ENCODE results near the gene LPAR1. TPM values are rescaled to one million over a fixed set of nuclear protein-coding genes. Genes with fewer than 3 reads are reported as not detected.

Gene LPAR1
- total RNA-seq, 1 experiment from 2014 or later: 4.9 TPM

DNA sequence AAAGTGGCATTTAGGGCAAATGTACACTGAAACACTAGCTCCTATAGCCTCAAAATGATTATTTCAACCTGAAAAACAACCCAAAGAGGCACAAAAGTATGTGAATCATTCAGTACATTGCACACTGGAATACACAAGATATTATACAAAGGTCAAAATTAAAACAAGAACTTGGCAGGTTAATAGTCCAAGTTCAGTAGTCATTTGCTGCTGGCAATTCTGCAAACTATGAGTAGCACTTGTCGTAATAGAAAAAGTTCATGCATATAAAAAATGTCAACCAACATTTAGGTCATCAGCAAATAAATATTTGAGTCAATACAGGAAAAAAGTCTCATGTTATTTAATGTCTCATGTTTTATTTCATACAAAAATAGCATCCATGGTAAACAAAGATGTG is 98.7 kb downstream of the LPAR1 start:
- H3K9me3 Mint-ChIP-seq: 0 out of 2 replicates have a peak, but pooled peaks cover 5% of the 10 kb centered on the region
- no peaks in the 10 kb centered on the region for H3K4me1 Mint-ChIP-seq
- H3K27me3 Mint-ChIP-seq (ENCODE audit: low read depth): no peaks in the 10 kb centered on the region
- no peak for ATAC-seq
- POLR2A ChIA-PET: no interaction called here
- TF ChIP-seq GRHL2 (CRISPR knock-in tag; IDR thresholded peaks at IDR 0.05; ENCODE audit: insufficient replicate concordance, severe bottlenecking): no peak
- no peak for TF ChIP-seq FOXJ3 (CRISPR knock-in tag; IDR thresholded peaks at IDR 0.05; ENCODE audit: borderline replicate concordance)
- TF ChIP-seq RELA (CRISPR knock-in tag; IDR thresholded peaks at IDR 0.05; ENCODE audit: borderline replicate concordance): no peak
- TF ChIP-seq ZNF232 (CRISPR knock-in tag; IDR thresholded peaks at IDR 0.05): no peak
- TF ChIP-seq ELF4 (CRISPR knock-in tag; IDR thresholded peaks at IDR 0.05; ENCODE audit: low read depth): no peak
- TF ChIP-seq EMX1 (CRISPR knock-in tag; IDR thresholded peaks at IDR 0.05): no peak
- TF ChIP-seq, protein P1, sequence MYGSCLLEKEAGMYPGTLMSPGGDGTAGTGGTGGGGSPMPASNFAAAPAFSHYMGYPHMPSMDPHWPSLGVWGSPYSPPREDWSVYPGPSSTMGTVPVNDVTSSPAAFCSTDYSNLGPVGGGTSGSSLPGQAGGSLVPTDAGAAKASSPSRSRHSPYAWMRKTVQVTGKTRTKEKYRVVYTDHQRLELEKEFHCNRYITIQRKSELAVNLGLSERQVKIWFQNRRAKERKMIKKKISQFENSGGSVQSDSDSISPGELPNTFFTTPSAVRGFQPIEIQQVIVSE (CRISPR knock-in tag; IDR thresholded peaks at IDR 0.05; ENCODE audit: borderline replicate concordance): no peak
- TF ChIP-seq ZNF416 (CRISPR knock-in tag; IDR thresholded peaks at IDR 0.05): no peak
- TF ChIP-seq, protein P2, sequence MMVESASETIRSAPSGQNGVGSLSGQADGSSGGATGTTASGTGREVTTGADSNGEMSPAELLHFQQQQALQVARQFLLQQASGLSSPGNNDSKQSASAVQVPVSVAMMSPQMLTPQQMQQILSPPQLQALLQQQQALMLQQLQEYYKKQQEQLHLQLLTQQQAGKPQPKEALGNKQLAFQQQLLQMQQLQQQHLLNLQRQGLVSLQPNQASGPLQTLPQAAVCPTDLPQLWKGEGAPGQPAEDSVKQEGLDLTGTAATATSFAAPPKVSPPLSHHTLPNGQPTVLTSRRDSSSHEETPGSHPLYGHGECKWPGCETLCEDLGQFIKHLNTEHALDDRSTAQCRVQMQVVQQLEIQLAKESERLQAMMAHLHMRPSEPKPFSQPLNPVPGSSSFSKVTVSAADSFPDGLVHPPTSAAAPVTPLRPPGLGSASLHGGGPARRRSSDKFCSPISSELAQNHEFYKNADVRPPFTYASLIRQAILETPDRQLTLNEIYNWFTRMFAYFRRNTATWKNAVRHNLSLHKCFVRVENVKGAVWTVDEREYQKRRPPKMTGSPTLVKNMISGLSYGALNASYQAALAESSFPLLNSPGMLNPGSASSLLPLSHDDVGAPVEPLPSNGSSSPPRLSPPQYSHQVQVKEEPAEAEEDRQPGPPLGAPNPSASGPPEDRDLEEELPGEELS (CRISPR knock-in tag; IDR thresholded peaks at IDR 0.05): no peak
- CTCF ChIA-PET: no interaction called here
- no peak overlapping the region for H3K4me3 Mint-ChIP-seq
- no peak overlapping the region for H3K27ac Mint-ChIP-seq
- DNase-seq (ENCODE audit: low spot score): no peak
- peaks cover 13% of the 10 kb centered on the region; the same call in 1 of the 2 replicates for H3K36me3 Mint-ChIP-seq

DNA sequence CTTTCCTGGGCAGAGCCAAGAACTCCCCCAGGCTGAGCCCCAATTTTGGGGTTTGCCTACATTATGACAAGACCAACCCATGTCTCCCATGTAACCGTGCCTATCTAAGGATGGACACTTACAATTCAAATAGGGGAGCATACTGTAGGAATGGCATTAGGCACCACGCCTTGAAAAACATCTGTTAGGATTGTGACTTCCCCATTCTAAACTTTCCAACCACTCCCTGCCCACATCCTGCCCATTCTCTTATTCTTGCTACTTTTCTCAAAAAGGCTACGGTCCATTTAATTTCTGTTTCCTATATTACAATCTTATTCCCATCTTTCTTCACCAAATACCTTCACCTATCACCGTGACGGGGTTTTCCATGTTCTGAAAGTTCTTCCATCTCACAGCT is 99.2 kb downstream of the LPAR1 start:
- CTCF ChIA-PET: no interaction called here
- 0 out of 2 replicates have a peak, but pooled peaks cover 5% of the 10 kb centered on the region for H3K9me3 Mint-ChIP-seq
- DNase-seq (ENCODE audit: low spot score) (no peak), ATAC-seq (no peak)
- no peak for TF ChIP-seq ESRRA (CRISPR knock-in tag; IDR thresholded peaks at IDR 0.05; ENCODE audit: borderline replicate concordance)
- no peaks in the 10 kb centered on the region for H3K4me1 Mint-ChIP-seq
- H3K36me3 Mint-ChIP-seq: peaks cover 13% of the 10 kb centered on the region; the same call in 1 of the 2 replicates
- no peak overlapping the region for H3K27ac Mint-ChIP-seq
- no peak overlapping the region for H3K4me3 Mint-ChIP-seq
- H3K27me3 Mint-ChIP-seq (ENCODE audit: low read depth): no peaks in the 10 kb centered on the region
- POLR2A ChIA-PET: interaction anchor here (0.6 kb wide), 1 partner anchor 47 kb away, joined by 7 read pairs; no protein-coding TSS in a partner anchor

DNA sequence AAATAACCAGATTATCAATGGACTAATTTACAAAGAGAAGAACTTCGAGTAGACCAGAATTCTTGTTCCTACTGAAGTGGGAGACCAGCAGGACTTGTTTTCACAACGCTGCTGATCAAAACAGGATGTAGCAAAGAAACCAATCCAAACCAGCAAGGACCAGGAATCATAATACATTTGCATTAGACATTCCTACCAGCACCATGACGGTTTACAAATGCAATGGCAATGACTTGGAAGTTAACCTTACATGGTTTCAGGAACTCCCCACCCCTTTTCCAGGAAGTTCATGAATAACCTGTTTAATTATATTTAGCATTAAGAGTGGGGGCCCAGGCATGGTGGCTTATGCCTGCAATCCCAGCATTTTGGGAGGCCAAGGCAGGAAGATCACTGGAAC is 100.0 kb downstream of the LPAR1 start:
- ChIA-PET POLR2A (interaction anchor here (0.6 kb wide), 1 partner anchor 46 kb away, joined by 7 read pairs; no protein-coding TSS in a partner anchor), CTCF (no interaction called here)
- no peaks in the 10 kb centered on the region for H3K4me1 Mint-ChIP-seq
- no peaks in the 10 kb centered on the region for H3K27me3 Mint-ChIP-seq (ENCODE audit: low read depth)
- no peak for TF ChIP-seq ZNF232 (CRISPR knock-in tag; IDR thresholded peaks at IDR 0.05)
- TF ChIP-seq, protein P3, sequence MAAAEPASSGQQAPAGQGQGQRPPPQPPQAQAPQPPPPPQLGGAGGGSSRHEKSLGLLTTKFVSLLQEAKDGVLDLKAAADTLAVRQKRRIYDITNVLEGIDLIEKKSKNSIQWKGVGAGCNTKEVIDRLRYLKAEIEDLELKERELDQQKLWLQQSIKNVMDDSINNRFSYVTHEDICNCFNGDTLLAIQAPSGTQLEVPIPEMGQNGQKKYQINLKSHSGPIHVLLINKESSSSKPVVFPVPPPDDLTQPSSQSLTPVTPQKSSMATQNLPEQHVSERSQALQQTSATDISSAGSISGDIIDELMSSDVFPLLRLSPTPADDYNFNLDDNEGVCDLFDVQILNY (CRISPR knock-in tag; IDR thresholded peaks at IDR 0.05): no peak
- no peak for TF ChIP-seq GABPB1 (CRISPR knock-in tag; IDR thresholded peaks at IDR 0.05)
- no peak for TF ChIP-seq ZNF121 (CRISPR knock-in tag; IDR thresholded peaks at IDR 0.05)
- TF ChIP-seq TEAD1 (CRISPR knock-in tag; IDR thresholded peaks at IDR 0.05): no peak
- TF ChIP-seq SOX15 (CRISPR knock-in tag; IDR thresholded peaks at IDR 0.05): no peak
- no peak for TF ChIP-seq ZNF281 (CRISPR knock-in tag; IDR thresholded peaks at IDR 0.05)
- no peak for TF ChIP-seq TP53 (CRISPR knock-in tag; IDR thresholded peaks at IDR 0.05)
- no peak for TF ChIP-seq JUN (CRISPR knock-in tag; IDR thresholded peaks at IDR 0.05)
- peaks cover 13% of the 10 kb centered on the region; the same call in 1 of the 2 replicates for H3K36me3 Mint-ChIP-seq
- 0 out of 2 replicates have a peak, but pooled peaks cover 5% of the 10 kb centered on the region for H3K9me3 Mint-ChIP-seq
- no peak overlapping the region for H3K27ac Mint-ChIP-seq
- ATAC-seq (no peak), DNase-seq (ENCODE audit: low spot score) (no peak)
- no peak overlapping the region for H3K4me3 Mint-ChIP-seq
